Loucy (cell line): ENCODE data around the gene CD9.

ENCODE experiments used
- H2AFZ ChIP-seq: fragments of 200-600 bp; sonication (generic); 2 replicates; pipeline ENCODE4 v1.6.0; 2016; ENCODE audit warnings: antibody characterized with exemption, mild to moderate bottlenecking, low read length, moderate library complexity
- H3F3A ChIP-seq: fragments of 200-600 bp; 2 replicates; pipeline ENCODE4 v1.6.0; 2016; ENCODE audit warnings: antibody characterized with exemption, low read depth, mild to moderate bottlenecking
- H3K27me3 ChIP-seq: fragments of 200-600 bp; sonication (generic); 2 replicates; pipeline ENCODE4 v1.6.1; 2014; ENCODE audit warnings: low read length, mild to moderate bottlenecking; ENCODE audit not compliant: insufficient read depth, poor library complexity, severe bottlenecking
- H3K36me3 ChIP-seq: fragments of 200-600 bp; sonication (generic); 2 replicates; pipeline ENCODE4 v1.6.1; 2016; ENCODE audit warnings: low read length; ENCODE audit not compliant: insufficient read depth
- H3K4me1 ChIP-seq: fragments of 200-600 bp; sonication (generic); 2 replicates; pipeline ENCODE4 v1.5.1; 2014; ENCODE audit warnings: low read length, mild to moderate bottlenecking; ENCODE audit not compliant: insufficient read depth, poor library complexity, severe bottlenecking
- H3K4me2 ChIP-seq: fragments of 200-600 bp; sonication (generic); 2 replicates; pipeline ENCODE4 v1.6.0; 2014; ENCODE audit warnings: antibody characterized with exemption, low read length, low read depth, mild to moderate bottlenecking; ENCODE audit not compliant: poor library complexity, severe bottlenecking
- H3K4me3 ChIP-seq: fragments of 200-600 bp; sonication (generic); 2 replicates; pipeline ENCODE4 v1.5.1; 2014; ENCODE audit warnings: low read length, mild to moderate bottlenecking, mixed read lengths; ENCODE audit not compliant: poor library complexity, severe bottlenecking
- H3K79me2 ChIP-seq: fragments of 200-600 bp; sonication (generic); 2 replicates; pipeline ENCODE4 v1.6.1; 2014; ENCODE audit warnings: low read length; ENCODE audit not compliant: insufficient read depth
- H3K9ac ChIP-seq: fragments of 200-600 bp; sonication (generic); 2 replicates; pipeline ENCODE4 v1.6.0; 2014; ENCODE audit warnings: mild to moderate bottlenecking, low read depth, low read length, moderate library complexity; ENCODE audit not compliant: poor library complexity, severe bottlenecking
- H3K9me2 ChIP-seq: fragments of 200-600 bp; sonication (generic); replicated peaks from 2 replicates; pipeline ENCODE4 v1.6.1; 2016; ENCODE audit warnings: low read depth, low read length, mixed read lengths
- H3K9me3 ChIP-seq: fragments of 200-600 bp; sonication (generic); 2 replicates; pipeline ENCODE4 v1.6.1; 2014; ENCODE audit warnings: mild to moderate bottlenecking, antibody characterized with exemption, low read length, low read depth; ENCODE audit not compliant: insufficient read depth
- H4K20me1 ChIP-seq: fragments of 200-600 bp; sonication (generic); 2 replicates; pipeline ENCODE4 v1.6.0; 2014; ENCODE audit warnings: antibody characterized with exemption, low read length, mild to moderate bottlenecking; ENCODE audit not compliant: insufficient read depth, poor library complexity, severe bottlenecking
- EZH2phosphoT487 ChIP-seq: fragments of 200-600 bp; IDR thresholded peaks from 2 replicates; pipeline ENCODE4 v1.6.1; 2018; ENCODE audit warnings: antibody characterized with exemption, mild to moderate bottlenecking, moderate library complexity, borderline replicate concordance
- TF ChIP-seq, protein P1 (sequence below): fragments of 200-600 bp; sonication (generic); conservative IDR thresholded peaks from 2 replicates; pipeline ENCODE4 v1.5.1; 2014; ENCODE audit warnings: mild to moderate bottlenecking, antibody characterized with exemption, low read length

Gene CD9

DNA sequence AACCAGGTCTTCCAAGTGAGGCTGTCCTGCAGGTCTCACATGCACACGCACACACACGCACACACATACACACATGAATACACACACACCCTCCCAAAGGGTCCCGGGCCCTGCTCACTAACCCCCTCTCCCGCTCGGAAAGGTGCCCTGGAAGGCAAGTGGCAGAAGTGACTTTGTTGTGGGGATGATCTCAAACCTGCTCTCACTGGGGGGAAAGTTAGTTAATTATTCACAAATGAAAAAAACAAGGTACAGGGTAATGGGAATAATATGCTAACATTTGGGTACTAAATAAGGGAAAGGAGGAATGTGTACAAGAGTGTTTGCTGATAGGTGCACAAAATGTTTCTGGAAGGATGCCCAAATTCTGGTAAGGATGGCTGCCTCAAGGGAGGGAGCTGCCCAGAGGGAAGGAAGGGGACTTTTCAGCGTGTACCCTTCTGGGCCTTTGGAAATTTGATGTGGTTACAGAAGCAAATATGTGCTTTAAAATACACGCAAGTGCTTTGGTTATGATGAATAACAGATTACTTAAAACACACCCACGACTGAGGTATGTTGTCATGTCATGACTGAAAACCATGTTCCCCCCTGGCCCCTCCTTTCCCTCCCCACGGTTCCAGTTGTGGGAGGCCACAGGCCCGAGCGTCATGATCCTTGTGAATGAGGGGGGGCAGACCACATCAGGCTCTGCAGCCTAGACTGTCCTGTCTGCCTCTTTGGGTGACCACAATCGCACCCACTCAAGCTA lies 66.9 kb downstream of the CD9 start:
- no peaks in the 10 kb centered on the region for H3K9me2 ChIP-seq
- no peaks in the 10 kb centered on the region for H3K9me3 ChIP-seq
- H3K27me3 ChIP-seq = no peaks in the 10 kb centered on the region
- H3K9ac ChIP-seq = no peak overlapping the region
- no peaks in the 10 kb centered on the region for H3K79me2 ChIP-seq
- H4K20me1 ChIP-seq = no peaks in the 10 kb centered on the region
- peaks cover 6% of the 10 kb centered on the region for H3K4me1 ChIP-seq
- TF ChIP-seq, protein P1, sequence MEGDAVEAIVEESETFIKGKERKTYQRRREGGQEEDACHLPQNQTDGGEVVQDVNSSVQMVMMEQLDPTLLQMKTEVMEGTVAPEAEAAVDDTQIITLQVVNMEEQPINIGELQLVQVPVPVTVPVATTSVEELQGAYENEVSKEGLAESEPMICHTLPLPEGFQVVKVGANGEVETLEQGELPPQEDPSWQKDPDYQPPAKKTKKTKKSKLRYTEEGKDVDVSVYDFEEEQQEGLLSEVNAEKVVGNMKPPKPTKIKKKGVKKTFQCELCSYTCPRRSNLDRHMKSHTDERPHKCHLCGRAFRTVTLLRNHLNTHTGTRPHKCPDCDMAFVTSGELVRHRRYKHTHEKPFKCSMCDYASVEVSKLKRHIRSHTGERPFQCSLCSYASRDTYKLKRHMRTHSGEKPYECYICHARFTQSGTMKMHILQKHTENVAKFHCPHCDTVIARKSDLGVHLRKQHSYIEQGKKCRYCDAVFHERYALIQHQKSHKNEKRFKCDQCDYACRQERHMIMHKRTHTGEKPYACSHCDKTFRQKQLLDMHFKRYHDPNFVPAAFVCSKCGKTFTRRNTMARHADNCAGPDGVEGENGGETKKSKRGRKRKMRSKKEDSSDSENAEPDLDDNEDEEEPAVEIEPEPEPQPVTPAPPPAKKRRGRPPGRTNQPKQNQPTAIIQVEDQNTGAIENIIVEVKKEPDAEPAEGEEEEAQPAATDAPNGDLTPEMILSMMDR = no peak
- no peaks in the 10 kb centered on the region for H3F3A ChIP-seq
- H3K4me2 ChIP-seq = no peak overlapping the region
- H3K36me3 ChIP-seq = no peaks in the 10 kb centered on the region
- H3K4me3 ChIP-seq = no peak overlapping the region
- no peak overlapping the region for H2AFZ ChIP-seq

- Histone ChIP-seq H4K20me1 (no peaks in the 10 kb centered on the region), H3K27me3 (no peaks in the 10 kb centered on the region), H3K9me2 (no peaks in the 10 kb centered on the region), H3K4me1 (peaks cover 4% of the 10 kb centered on the region), H3K9me3 (no peaks in the 10 kb centered on the region), H3K4me2 (no peak overlapping the region), H3K79me2 (no peaks in the 10 kb centered on the region), H3K4me3 (no peak overlapping the region), H3K9ac (no peak overlapping the region), H2AFZ (no peak overlapping the region), H3K36me3 (no peaks in the 10 kb centered on the region), H3F3A (no peaks in the 10 kb centered on the region)
- TF ChIP-seq, protein P1 = no peak
- TF ChIP-seq EZH2phosphoT487 = no peak
These were observed 68.4 kb downstream of the CD9 start for GRCh38 chr12:6268484-6269157.

- no peaks in the 10 kb centered on the region for H3K9me3 ChIP-seq
- no peaks in the 10 kb centered on the region for H3K27me3 ChIP-seq
- H4K20me1 ChIP-seq = no peaks in the 10 kb centered on the region
- no peak overlapping the region for H3K4me2 ChIP-seq
- peaks cover 4% of the 10 kb centered on the region for H3K4me1 ChIP-seq
- TF ChIP-seq EZH2phosphoT487 = no peak
- TF ChIP-seq, protein P1 = no peak
- no peak overlapping the region for H2AFZ ChIP-seq
- H3F3A ChIP-seq = no peaks in the 10 kb centered on the region
- H3K4me3 ChIP-seq = no peak overlapping the region
- H3K79me2 ChIP-seq = no peaks in the 10 kb centered on the region
- H3K9ac ChIP-seq = no peak overlapping the region
- H3K9me2 ChIP-seq = no peaks in the 10 kb centered on the region
- no peaks in the 10 kb centered on the region for H3K36me3 ChIP-seq
These were observed 69.8 kb downstream of the CD9 start for GRCh38 chr12:6269986-6270385.
